Measurements from ENCODE around the gene CPEB1.
"Not testable (repeated sequence)": the region's sequence is repeated elsewhere in the genome, so short reads cannot be mapped to it uniquely, and the experiment has no call there.

The CPEB1 gene

GRCh38 chr15:82540055-82540983, 106.8 kb downstream of the CPEB1 start, which contains the start of gene RPS17:
Gene RPS17 (minus strand): TSS chr15:82540457. CDS start chr15:82540428, 29 bp downstream.
- no peak for DNase-seq

- no peak for DNase-seq
These were observed 107.5 kb downstream of the CPEB1 start for GRCh38 chr15:82539691-82540054.

GRCh38 chr15:82538961-82539690, 108.0 kb downstream of the CPEB1 start:
- DNase-seq = no peak

- DNase-seq = no peak
These were observed 109.7 kb downstream of the CPEB1 start for GRCh38 chr15:82537351-82537908.

GRCh38 chr15:82536409-82537350, 110.5 kb downstream of the CPEB1 start:
- DNase-seq = no peak

GRCh38 chr15:82535566-82536408, 111.4 kb downstream of the CPEB1 start:
- no peak for DNase-seq

GRCh38 chr15:82535151-82535550, 112.0 kb downstream of the CPEB1 start:
- DNase-seq = not testable (repeated sequence)

GRCh38 chr15:82534457-82534861, 112.7 kb downstream of the CPEB1 start:
- DNase-seq = not testable (repeated sequence)

- DNase-seq = no peak
These were observed 113.4 kb downstream of the CPEB1 start for GRCh38 chr15:82533801-82534200.

GRCh38 chr15:82532991-82533481, 114.1 kb downstream of the CPEB1 start:
- DNase-seq = no peak

GRCh38 chr15:82532383-82532990, 114.7 kb downstream of the CPEB1 start:
- no peak for DNase-seq

- DNase-seq = no peak
These were observed 115.4 kb downstream of the CPEB1 start for GRCh38 chr15:82531496-82532382.

GRCh38 chr15:82530606-82531379, 116.4 kb downstream of the CPEB1 start:
- DNase-seq = no peak

- DNase-seq = no peak
These were observed 117.2 kb downstream of the CPEB1 start for GRCh38 chr15:82530006-82530405.

- not testable (repeated sequence) for DNase-seq
These were observed 133.6 kb downstream of the CPEB1 start for GRCh38 chr15:82513587-82513986.

- not testable (repeated sequence) for DNase-seq
These were observed 139.5 kb downstream of the CPEB1 start for GRCh38 chr15:82507693-82508092.

- DNase-seq = not testable (repeated sequence)
These were observed 140.1 kb downstream of the CPEB1 start for GRCh38 chr15:82507087-82507486.

- not testable (repeated sequence) for DNase-seq
These were observed 141.3 kb downstream of the CPEB1 start for GRCh38 chr15:82505842-82506241.

GRCh38 chr15:82504074-82504473, 143.1 kb downstream of the CPEB1 start:
- DNase-seq = not testable (repeated sequence)
